HEK293 (cell line): ENCODE results near the gene PSMF1.

Source experiments
- CTCF ChIP-seq: fragments of 450-650 bp; formaldehyde crosslinking; IDR thresholded peaks from 2 replicates; pipeline ENCODE4 v1.5.1; 2016; ENCODE audit warnings: missing biosample characterization, missing genetic modification characterization
- MZF1 ChIP-seq: fragments of 450-650 bp; formaldehyde crosslinking; IDR thresholded peaks from 2 replicates; pipeline ENCODE4 v1.5.1; 2017; ENCODE audit warnings: missing biosample characterization, missing genetic modification characterization, borderline replicate concordance
- ZEB2 ChIP-seq: fragments of 450-650 bp; formaldehyde crosslinking; IDR thresholded peaks from 2 replicates; pipeline ENCODE4 v1.5.1; 2016; ENCODE audit warnings: missing biosample characterization, missing genetic modification characterization
- ZFP69B ChIP-seq: fragments of 450-650 bp; formaldehyde crosslinking; IDR thresholded peaks from 2 replicates; pipeline ENCODE4 v1.5.1; 2016; ENCODE audit warnings: missing biosample characterization, missing genetic modification characterization
- ZNF23 ChIP-seq: fragments of 450-650 bp; formaldehyde crosslinking; IDR thresholded peaks from 2 replicates; pipeline ENCODE4 v1.5.1; 2016; ENCODE audit warnings: missing biosample characterization, missing genetic modification characterization, borderline replicate concordance
- ZNF280C ChIP-seq: fragments of 450-650 bp; formaldehyde crosslinking; IDR thresholded peaks from 2 replicates; pipeline ENCODE4 v1.5.1; 2016; ENCODE audit warnings: missing biosample characterization, missing genetic modification characterization
- ZNF416 ChIP-seq: fragments of 450-650 bp; formaldehyde crosslinking; IDR thresholded peaks from 2 replicates; pipeline ENCODE4 v1.5.1; 2016; ENCODE audit warnings: missing biosample characterization, missing genetic modification characterization
- ZNF843 ChIP-seq: fragments of 450-650 bp; formaldehyde crosslinking; IDR thresholded peaks from 2 replicates; pipeline ENCODE4 v1.5.1; 2016; ENCODE audit warnings: missing biosample characterization, missing genetic modification characterization

GRCh38 chr20:1212607-1213396 is 94.4 kb downstream of the PSMF1 start:
- no peak for TF ChIP-seq MZF1 (tag by site-specific recombination)
- no peak for TF ChIP-seq ZNF843 (tag by site-specific recombination)
- no peak for TF ChIP-seq ZFP69B (tag by site-specific recombination)
- no peak for TF ChIP-seq ZEB2
- TF ChIP-seq ZNF416 (tag by site-specific recombination) = no peak
- no peak for TF ChIP-seq ZNF280C (tag by site-specific recombination)
- TF ChIP-seq CTCF (tag by site-specific recombination) = peak; percentile 69
- no peak for TF ChIP-seq ZNF23
